Endothelial cell of umbilical vein (primary cell): ENCODE measurements around the gene TSPEAR. TPM values are rescaled to one million over a fixed set of nuclear protein-coding genes. Genes with fewer than 3 reads are reported as not detected.

ENCODE experiments used
- BruUV-seq: library from RNA; stranded (reverse); fragments of 400-500 nt; replicated peaks from 2 replicates; lab custom pipeline; 2021; lab: Mats Ljungman, UMichigan
- CTCF ChIA-PET: fragments of 300-600, 350-600 bp; sonication (Branson Sonifier 250); formaldehyde crosslinking; loops from one replicate; lab custom pipeline; 2021; ENCODE audit warnings: antibody characterized with exemption, inconsistent platforms; lab: Charles Lee
- POLR2A ChIA-PET: fragments of 300-600, 350-600 bp; sonication (Branson Sonifier 250); formaldehyde crosslinking; loops from one replicate; lab custom pipeline; 2021; ENCODE audit warnings: antibody characterized with exemption, inconsistent platforms; lab: Charles Lee
- DNase-seq: peaks from one replicate; pipeline ENCODE4 v3.0.0-alpha.2; 2011; ENCODE audit warnings: low read depth, low spot score
- FAIRE-seq: peaks from 2 replicates; lab custom pipeline; 2011; peaks lifted over from hg19 to GRCh38; lab: Jason Lieb, UNC
- H2AFZ ChIP-seq: 2 replicates; pipeline ENCODE4 v1.6.0; 2012; ENCODE audit warnings: low read depth, low read length, control low read depth, inconsistent platforms
- H3K27ac ChIP-seq: 2 replicates; pipeline ENCODE4 v1.5.1; 2011; ENCODE audit warnings: low read depth, mild to moderate bottlenecking, control low read depth, low read length, moderate library complexity; ENCODE audit not compliant: insufficient read depth
- H3K27me3 ChIP-seq, 2 experiments: 2 replicates each; pipeline versions ENCODE4 v1.6.0 to v1.6.1; 2011; ENCODE audit warnings: low read length in 2 of 2, mixed read lengths in 1 of 2; ENCODE audit not compliant: control insufficient read depth in 2 of 2, insufficient read depth in 2 of 2
- H3K36me3 ChIP-seq, 2 experiments: 2 replicates in 1 of 2; 3 replicates in 1 of 2; pipeline ENCODE4 v1.5.1; 2011; ENCODE audit warnings: low read length in 2 of 2, mild to moderate bottlenecking in 1 of 2, moderate library complexity in 1 of 2; ENCODE audit not compliant: control insufficient read depth in 2 of 2, insufficient read depth in 2 of 2; ENCODE audit errors: extremely low read depth in 1 of 2
- H3K4me1 ChIP-seq: 3 replicates; pipeline ENCODE4 v1.5.1; 2011; ENCODE audit warnings: mild to moderate bottlenecking, low read length; ENCODE audit not compliant: control insufficient read depth, insufficient read depth; ENCODE audit errors: extremely low read depth
- H3K4me2 ChIP-seq: 2 replicates; pipeline ENCODE4 v1.6.1; 2011; ENCODE audit warnings: low read length, control low read depth, mixed read lengths; ENCODE audit not compliant: insufficient read depth
- H3K4me3 ChIP-seq, 3 experiments: fragments of 200-600 bp in 1 of 3; sonication (generic), shearing (Covaris generic) in 1 of 3; replicated peaks in 1 of 3; 2 replicates each; pipeline ENCODE4 v1.5.1; 2011 to 2016; ENCODE audit warnings: control low read depth in 3 of 3, low read length in 3 of 3, mild to moderate bottlenecking in 2 of 3, inconsistent platforms in 1 of 3, low read depth in 1 of 3, moderate library complexity in 1 of 3; ENCODE audit not compliant: insufficient read depth in 1 of 3
- H3K79me2 ChIP-seq: 2 replicates; pipeline ENCODE4 v1.6.0; 2012; ENCODE audit warnings: low read length, inconsistent platforms; ENCODE audit not compliant: control insufficient read depth, insufficient read depth
- H3K9ac ChIP-seq: replicated peaks from 2 replicates; pipeline ENCODE3; 2011; ENCODE audit warnings: low read length, control low read depth; ENCODE audit not compliant: insufficient read depth; ENCODE audit errors: extremely low read depth
- H3K9me1 ChIP-seq: replicated peaks from 3 replicates; pipeline ENCODE4 v1.6.0; 2011; ENCODE audit warnings: mild to moderate bottlenecking, low read length; ENCODE audit not compliant: control insufficient read depth, insufficient read depth; ENCODE audit errors: extremely low read depth
- H3K9me3 ChIP-seq: replicated peaks from 2 replicates; pipeline ENCODE4 v1.5.1; 2012; ENCODE audit warnings: low read length, inconsistent platforms; ENCODE audit not compliant: control insufficient read depth, insufficient read depth
- H4K20me1 ChIP-seq: replicated peaks from 2 replicates; pipeline ENCODE3; 2011; ENCODE audit warnings: mild to moderate bottlenecking, low read length; ENCODE audit not compliant: control insufficient read depth, insufficient read depth; ENCODE audit errors: extremely low read depth
- EZH2 ChIP-seq: IDR thresholded peaks from 2 replicates; pipeline ENCODE4 v1.6.1; 2012; ENCODE audit warnings: borderline replicate concordance, low read depth, mild to moderate bottlenecking, moderate library complexity, low read length, inconsistent platforms; ENCODE audit not compliant: severe bottlenecking
- FOS ChIP-seq: IDR thresholded peaks from 2 replicates; pipeline ENCODE4 v1.6.1; 2011; ENCODE audit warnings: mild to moderate bottlenecking, low read length, moderate library complexity, borderline replicate concordance; ENCODE audit not compliant: insufficient read depth
- GATA2 ChIP-seq: IDR thresholded peaks from 2 replicates; pipeline ENCODE4 v1.7.0; 2011; ENCODE audit warnings: low read depth, mild to moderate bottlenecking, moderate library complexity, mixed read lengths, low read length; ENCODE audit not compliant: insufficient read length, insufficient read depth
- JUN ChIP-seq: IDR thresholded peaks from 2 replicates; pipeline ENCODE4 v1.6.1; 2011; ENCODE audit warnings: borderline replicate concordance, low read depth; ENCODE audit not compliant: insufficient read length, insufficient read depth
- MYC ChIP-seq: IDR thresholded peaks from one replicate; pipeline ENCODE4 v1.6.1; 2011; ENCODE audit warnings: mild to moderate bottlenecking, low read depth, low read length
- POLR2A ChIP-seq: IDR thresholded peaks from 2 replicates; pipeline ENCODE4 v1.6.1; 2012; ENCODE audit warnings: low read depth, mild to moderate bottlenecking, control low read depth, low read length
- POLR2AphosphoS5 ChIP-seq: IDR thresholded peaks from 2 replicates; pipeline ENCODE4 v1.6.1; 2012; ENCODE audit warnings: low read depth, mild to moderate bottlenecking, control low read depth, low read length, moderate library complexity; ENCODE audit not compliant: insufficient read depth
- dilution Hi-C: fragments of 300-500 bp; cut with MboI; formaldehyde crosslinking; loops from one replicate; pipeline ENCODE4 v1.15.0; 2019; ENCODE audit warnings: low sequenced_read_pairs; ENCODE audit not compliant: extremely low pct_ligation_motif_present
- intact Hi-C: fragments of 100-400 bp; cut with micrococcal nuclease; formaldehyde crosslinking; loops from one replicate; pipeline ENCODE4 v1.10.0; 2022
- polyA plus RNA-seq, 4 experiments: library from polyadenylated mRNA; depleted of rRNA in 3 of 4; stranded (reverse) in 3 of 4; unstranded in 1 of 4; fragments of >200 nt; gene quantifications; 2 replicates each; pipeline versions ENCODE4 v1.2.1 to v1.2.3, GENCODE V29; 2011 to 2012; ENCODE audit warnings: missing spikeins in 1 of 4
- total RNA-seq: library from RNA; stranded (reverse); gene quantifications from 2 replicates; pipeline ENCODE4 v1.2.3, GENCODE V29; 2021
- TF ChIP-seq, protein P1 (sequence below), 2 donors: IDR thresholded peaks; 1 replicate in 1 of 2; 2 replicates in 1 of 2; pipeline ENCODE4 v1.5.1; 2011; ENCODE audit warnings: low read length in 2 of 2, mild to moderate bottlenecking in 2 of 2, moderate library complexity in 2 of 2, control low read depth in 1 of 2, inconsistent platforms in 1 of 2, low read depth in 1 of 2; ENCODE audit not compliant: insufficient read depth in 1 of 2; ENCODE audit errors: extremely low read depth in 1 of 2
- TF ChIP-seq, protein P2 (sequence below): IDR thresholded peaks from 2 replicates; pipeline ENCODE4 v1.6.1; 2011; ENCODE audit not compliant: insufficient read depth, insufficient read length

TSPEAR gene
- total and polyA plus RNA-seq, 2 donors (not counting 3 experiments of a cell fraction or from before 2014, with no cell fraction given) = 0.01 TPM; not detected in 1

DNA sequence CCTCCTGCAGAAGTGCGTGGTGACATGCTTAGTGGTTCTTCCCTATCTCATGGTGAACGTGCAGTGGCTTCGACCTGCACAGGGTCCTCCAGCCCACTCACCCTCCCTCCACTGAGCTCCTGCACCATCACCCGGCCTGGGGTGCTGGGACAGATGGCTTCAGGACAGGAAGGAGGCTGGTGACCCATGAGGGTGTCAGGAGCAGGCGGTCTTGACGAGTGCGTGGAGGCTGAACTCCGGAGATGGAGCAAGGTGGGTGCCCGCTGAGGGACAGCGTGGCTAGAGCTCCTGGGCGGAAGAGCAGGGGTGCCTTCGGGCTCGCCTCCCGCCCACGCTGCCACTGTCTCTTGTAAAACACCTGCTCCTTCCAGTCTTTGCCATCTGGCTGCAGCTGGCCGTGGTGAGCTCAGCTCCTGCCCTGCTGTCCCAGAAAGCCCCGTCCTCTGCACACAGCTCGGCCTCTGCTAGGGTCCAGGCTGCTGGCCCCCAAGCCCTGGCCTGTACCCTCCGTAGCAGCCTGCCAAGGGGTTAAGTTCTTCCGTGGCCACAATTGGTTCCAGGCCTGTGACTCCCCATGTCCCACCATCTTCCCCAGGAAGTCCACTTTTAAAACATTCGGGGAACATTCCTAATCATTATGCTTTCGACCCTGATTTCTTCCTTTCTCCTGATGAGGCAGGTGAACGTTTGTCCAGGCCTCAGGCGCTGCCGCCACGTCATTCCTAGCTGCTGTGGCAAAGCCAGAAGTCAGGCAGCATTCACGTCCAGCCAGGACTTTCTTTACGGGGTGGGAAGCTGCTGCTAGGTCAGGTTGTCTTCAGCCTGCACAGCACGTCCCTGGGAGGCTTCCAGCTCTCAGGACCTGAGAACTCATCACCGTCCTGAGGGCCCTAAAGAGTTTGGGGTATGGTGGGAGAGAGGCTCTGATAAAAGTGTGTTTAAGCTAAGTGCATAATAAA, 179.5 kb downstream of the TSPEAR start:
- ChIA-PET CTCF (interaction anchor here (1.5 kb wide), 1 partner anchor 14 kb away, joined by 3 read pairs; no protein-coding TSS in a partner anchor), POLR2A (no interaction called here)
- intact Hi-C loops = no loop called here
- FAIRE-seq (no peak), DNase-seq (no peak)
- Histone ChIP-seq H4K20me1 (no peaks in the 10 kb centered on the region), H3K9me3 (no peaks in the 10 kb centered on the region), H3K4me2 (no peak overlapping the region), H3K36me3 (no peaks in the 10 kb centered on the region), H3K27ac (no peak overlapping the region), H3K9me1 (no peaks in the 10 kb centered on the region), H3K4me1 (no peaks in the 10 kb centered on the region), H3K9ac (no peak overlapping the region), H2AFZ (no peak overlapping the region), H3K4me3 (no peak overlapping the region), H3K27me3 (peaks cover 0 to 3% of the 10 kb centered on the region in 2 experiments), H3K79me2 (no peaks in the 10 kb centered on the region)
- no TSS peak for BruUV-seq
- TF ChIP-seq JUN (no peak), GATA2 (no peak), POLR2AphosphoS5 (no peak), EZH2 (no peak), FOS (no peak), POLR2A (no peak), MYC (no peak)
- TF ChIP-seq, protein P1, sequence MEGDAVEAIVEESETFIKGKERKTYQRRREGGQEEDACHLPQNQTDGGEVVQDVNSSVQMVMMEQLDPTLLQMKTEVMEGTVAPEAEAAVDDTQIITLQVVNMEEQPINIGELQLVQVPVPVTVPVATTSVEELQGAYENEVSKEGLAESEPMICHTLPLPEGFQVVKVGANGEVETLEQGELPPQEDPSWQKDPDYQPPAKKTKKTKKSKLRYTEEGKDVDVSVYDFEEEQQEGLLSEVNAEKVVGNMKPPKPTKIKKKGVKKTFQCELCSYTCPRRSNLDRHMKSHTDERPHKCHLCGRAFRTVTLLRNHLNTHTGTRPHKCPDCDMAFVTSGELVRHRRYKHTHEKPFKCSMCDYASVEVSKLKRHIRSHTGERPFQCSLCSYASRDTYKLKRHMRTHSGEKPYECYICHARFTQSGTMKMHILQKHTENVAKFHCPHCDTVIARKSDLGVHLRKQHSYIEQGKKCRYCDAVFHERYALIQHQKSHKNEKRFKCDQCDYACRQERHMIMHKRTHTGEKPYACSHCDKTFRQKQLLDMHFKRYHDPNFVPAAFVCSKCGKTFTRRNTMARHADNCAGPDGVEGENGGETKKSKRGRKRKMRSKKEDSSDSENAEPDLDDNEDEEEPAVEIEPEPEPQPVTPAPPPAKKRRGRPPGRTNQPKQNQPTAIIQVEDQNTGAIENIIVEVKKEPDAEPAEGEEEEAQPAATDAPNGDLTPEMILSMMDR (IDR thresholded peaks at IDR 0.05; ENCODE audit: extremely low read depth in 1 of 2, insufficient read depth in 1 of 2, low read depth in 1 of 2, low read length in 2 of 2) = no peak
- TF ChIP-seq, protein P2, sequence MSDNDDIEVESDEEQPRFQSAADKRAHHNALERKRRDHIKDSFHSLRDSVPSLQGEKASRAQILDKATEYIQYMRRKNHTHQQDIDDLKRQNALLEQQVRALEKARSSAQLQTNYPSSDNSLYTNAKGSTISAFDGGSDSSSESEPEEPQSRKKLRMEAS = no peak
- dilution Hi-C loops = no loop called here
